Mesothelial cell of epicardium (in vitro differentiated cells): Measurements from ENCODE around the gene PCDH20. TPM values are rescaled to one million over a fixed set of nuclear protein-coding genes. Genes with fewer than 3 reads are reported as not detected.

Experiments used
- DNase-seq, 2 experiments: peaks; one replicate each; pipeline ENCODE4 v3.0.0; 2021; ENCODE audit warnings: low spot score in 2 of 2; ENCODE audit not compliant: unreplicated experiment in 2 of 2
- H3K27ac Mint-ChIP-seq: 2 replicates; pipeline ENCODE4 v1.8.0; 2021; ENCODE audit warnings: mixed read lengths
- H3K27me3 Mint-ChIP-seq: 2 replicates; pipeline ENCODE4 v1.8.0; 2021; ENCODE audit warnings: low read depth, mixed read lengths
- H3K36me3 Mint-ChIP-seq: 2 replicates; pipeline ENCODE4 v1.8.0; 2021; ENCODE audit warnings: mixed read lengths
- H3K4me1 Mint-ChIP-seq: 2 replicates; pipeline ENCODE4 v1.8.0; 2021; ENCODE audit warnings: mixed read lengths
- H3K4me3 Mint-ChIP-seq: 2 replicates; pipeline ENCODE4 v1.8.0; 2021; ENCODE audit warnings: mild to moderate bottlenecking, moderate library complexity, mixed read lengths
- H3K9me3 Mint-ChIP-seq: 2 replicates; pipeline ENCODE4 v1.8.0; 2021; ENCODE audit warnings: mixed read lengths
- CTCF ChIP-seq: fragments of 200-600 bp; sonication (generic); IDR thresholded peaks from one replicate; pipeline ENCODE4 v1.5.0; 2021; ENCODE audit warnings: antibody characterized with exemption; ENCODE audit not compliant: unreplicated experiment
- total RNA-seq: library from RNA; stranded (reverse); gene quantifications from 3 replicates; pipeline ENCODE4 v1.2.1, GENCODE V29; 2021

Gene PCDH20
- total RNA-seq, 1 donor from 2014 or later = 3.4 TPM

GRCh38 chr13:61410266-61410665 lies 5.4 kb downstream of the PCDH20 start:
- TF ChIP-seq CTCF = no peak
- Mint-ChIP-seq H3K27ac (no peak overlapping the region), H3K4me1 (peaks cover 15% of the 10 kb centered on the region), H3K27me3 (peaks cover 57% of the 10 kb centered on the region), H3K4me3 (no peak overlapping the region), H3K36me3 (no peaks in the 10 kb centered on the region), H3K9me3 (no peaks in the 10 kb centered on the region)
- no peak for DNase-seq

- Mint-ChIP-seq H3K36me3 (no peaks in the 10 kb centered on the region), H3K27me3 (peaks cover 44% of the 10 kb centered on the region), H3K4me1 (peaks cover 8% of the 10 kb centered on the region), H3K27ac (no peak overlapping the region), H3K9me3 (no peaks in the 10 kb centered on the region), H3K4me3 (no peak overlapping the region)
- DNase-seq = no peak
- no peak for TF ChIP-seq CTCF
Measured at GRCh38 chr13:61408571-61408970, 7.1 kb downstream of the PCDH20 start.

DNA sequence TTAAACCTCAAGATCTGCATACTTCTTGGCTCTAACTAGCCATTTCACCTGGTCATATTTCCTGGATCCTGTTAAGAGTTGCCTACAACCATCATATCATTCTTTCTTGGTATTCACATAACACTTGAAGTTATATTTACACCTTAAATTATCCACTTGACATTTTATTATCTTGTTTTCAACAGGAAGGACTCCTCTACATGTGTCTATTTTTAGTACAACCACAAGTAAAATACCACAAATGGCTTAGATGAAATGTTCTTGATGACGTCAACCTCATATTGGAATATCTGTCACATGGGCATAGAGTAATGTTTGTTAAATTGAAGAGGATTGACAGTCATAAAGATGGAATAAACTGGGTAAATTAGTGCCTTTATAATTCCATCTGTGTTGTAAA lies 9.4 kb downstream of the PCDH20 start:
- no peak for TF ChIP-seq CTCF
- Mint-ChIP-seq H3K9me3 (no peaks in the 10 kb centered on the region), H3K4me3 (no peak overlapping the region), H3K36me3 (no peaks in the 10 kb centered on the region), H3K27me3 (peaks cover 21% of the 10 kb centered on the region), H3K27ac (no peak overlapping the region), H3K4me1 (peaks cover 2% of the 10 kb centered on the region)
- DNase-seq = no peak

GRCh38 chr13:61396121-61396520 lies 19.5 kb downstream of the PCDH20 start:
- DNase-seq = no peak
- TF ChIP-seq CTCF = no peak
- H3K4me1 Mint-ChIP-seq = no peaks in the 10 kb centered on the region
- no peak overlapping the region for H3K27ac Mint-ChIP-seq
- no peaks in the 10 kb centered on the region for H3K36me3 Mint-ChIP-seq
- no peaks in the 10 kb centered on the region for H3K9me3 Mint-ChIP-seq
- H3K4me3 Mint-ChIP-seq = no peak overlapping the region
- peaks cover 2% of the 10 kb centered on the region for H3K27me3 Mint-ChIP-seq

DNA sequence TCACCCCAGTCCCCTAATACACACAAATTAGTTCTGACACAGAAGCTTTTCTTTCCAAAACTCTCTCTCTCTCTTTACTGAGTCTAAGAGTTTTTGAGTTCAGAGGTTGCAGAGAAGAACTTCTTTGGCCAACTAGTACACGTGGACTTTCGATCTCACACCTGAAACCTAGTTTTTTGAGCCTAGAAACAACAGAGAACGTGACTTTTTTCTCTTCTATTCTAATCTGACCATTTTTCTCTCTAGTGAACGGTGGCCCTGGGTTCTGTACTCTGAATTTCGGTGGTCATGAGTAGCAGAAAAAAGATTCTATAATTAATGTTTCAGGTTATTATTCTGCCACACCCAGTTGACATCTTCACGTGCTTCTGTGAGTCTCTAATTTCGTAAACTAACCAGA lies 24.2 kb downstream of the PCDH20 start:
- Mint-ChIP-seq H3K4me3 (no peak overlapping the region), H3K27me3 (peaks cover 2% of the 10 kb centered on the region), H3K27ac (no peak overlapping the region), H3K4me1 (no peaks in the 10 kb centered on the region), H3K36me3 (no peaks in the 10 kb centered on the region), H3K9me3 (no peaks in the 10 kb centered on the region)
- no peak for TF ChIP-seq CTCF
- DNase-seq = no peak

GRCh38 chr13:61387694-61388093 lies 28.0 kb downstream of the PCDH20 start:
- Mint-ChIP-seq H3K9me3 (no peaks in the 10 kb centered on the region), H3K27ac (no peak overlapping the region), H3K4me3 (no peak overlapping the region), H3K4me1 (no peaks in the 10 kb centered on the region), H3K36me3 (no peaks in the 10 kb centered on the region), H3K27me3 (no peaks in the 10 kb centered on the region)
- DNase-seq = no peak
- no peak for TF ChIP-seq CTCF
